T-helper 22 cell (primary cell): Measurements from ENCODE around the gene MAPK4.

Experiments
- DNase-seq: peaks from one replicate; pipeline ENCODE4 v3.0.0-alpha.2; 2020; ENCODE audit warnings: low read depth

Gene MAPK4

DNA sequence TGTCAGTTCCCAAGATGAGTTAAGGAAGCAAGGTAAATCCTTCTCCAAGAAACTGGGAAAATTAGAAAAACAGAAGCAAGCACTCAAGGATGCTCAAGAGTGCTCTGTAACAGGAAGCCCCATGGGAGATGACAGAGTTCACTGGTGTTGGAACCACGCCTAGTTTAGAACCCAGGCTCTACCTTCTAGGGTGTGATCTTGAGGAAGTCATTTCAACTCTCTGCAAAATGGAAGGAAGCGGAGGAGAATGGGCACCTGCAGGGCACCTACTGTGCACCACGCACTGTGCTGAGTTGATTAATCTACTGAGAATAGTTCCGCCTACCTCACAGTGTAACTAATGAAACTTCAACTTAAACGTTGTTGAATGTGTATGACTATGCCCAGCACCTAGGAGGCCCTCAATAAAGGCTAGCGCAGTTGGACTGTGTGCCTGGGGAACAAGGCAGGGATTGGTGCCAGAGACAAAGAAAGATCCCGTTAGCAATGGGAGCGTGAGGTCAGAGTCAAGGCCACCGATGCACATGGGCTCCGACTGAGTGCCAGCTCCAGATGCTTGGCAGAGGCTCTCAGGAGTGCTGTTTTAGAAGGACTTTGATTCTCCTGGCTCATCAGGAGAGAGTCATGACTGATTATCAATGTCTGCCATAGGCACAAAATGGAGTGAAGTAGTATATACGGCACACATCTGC is 93.7 kb downstream of the MAPK4 start:
- no peak for DNase-seq

DNA sequence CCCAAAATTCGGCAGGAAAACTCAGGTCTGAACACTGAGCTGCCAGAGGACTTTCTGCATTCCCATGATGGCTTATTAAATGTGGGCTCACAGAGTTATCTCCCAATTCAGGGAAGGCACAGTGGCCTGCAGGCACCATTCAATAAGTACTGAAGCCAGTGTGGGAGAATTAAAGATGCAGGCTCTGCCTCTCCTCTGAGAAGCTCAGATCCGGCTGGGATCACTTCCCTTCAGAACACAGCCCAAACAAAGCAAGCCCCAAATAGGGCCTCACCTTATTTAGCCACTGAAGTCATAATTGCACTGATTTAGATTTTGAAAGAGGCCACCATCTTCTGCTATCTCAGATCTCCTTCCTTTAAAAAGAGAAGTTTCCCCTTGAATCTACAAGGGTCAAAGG is 94.3 kb downstream of the MAPK4 start:
- no peak for DNase-seq

DNA sequence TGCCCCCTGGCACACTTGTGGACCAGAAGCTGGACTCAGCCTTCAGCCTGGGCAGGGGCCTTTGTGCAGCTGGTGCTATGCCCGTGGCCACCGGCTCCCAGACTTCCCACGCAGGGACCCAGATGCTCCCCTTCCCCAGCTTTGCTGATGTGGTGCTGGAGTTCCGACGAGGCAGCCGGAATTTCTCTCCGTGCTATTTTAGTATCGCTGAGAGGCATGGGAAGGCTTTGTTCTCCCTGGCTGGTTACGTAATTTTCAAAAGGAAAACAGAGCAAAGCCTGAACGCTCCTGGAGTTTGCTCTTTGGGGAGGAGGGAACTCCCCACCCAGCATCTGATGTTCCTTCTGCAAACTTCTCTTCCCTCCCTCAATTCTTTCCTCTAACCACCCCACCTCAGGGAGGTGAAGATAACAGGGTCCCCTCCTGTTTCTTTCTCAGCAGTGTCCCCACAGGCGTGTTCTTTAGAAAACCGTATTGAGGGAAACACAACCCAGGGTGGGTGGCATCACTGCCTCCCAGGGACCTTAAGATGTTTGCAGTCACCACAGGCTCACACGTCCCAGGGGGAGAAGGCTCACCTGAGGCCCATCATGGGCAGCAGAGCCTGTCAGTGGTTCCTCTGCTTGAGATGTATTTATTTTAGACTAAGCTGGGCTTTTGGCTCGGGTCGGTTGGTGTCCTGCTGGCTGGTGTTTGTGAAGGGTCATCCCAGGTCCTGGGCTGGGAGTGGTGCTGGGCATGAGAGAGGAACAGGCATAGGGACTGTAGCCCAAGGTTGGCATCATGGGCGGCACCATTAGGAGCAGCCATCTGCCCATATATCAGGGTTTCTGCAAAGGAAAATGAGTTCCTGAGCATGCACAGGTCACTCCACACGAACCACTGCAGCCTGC is 95.0 kb downstream of the MAPK4 start:
- no peak for DNase-seq

DNA sequence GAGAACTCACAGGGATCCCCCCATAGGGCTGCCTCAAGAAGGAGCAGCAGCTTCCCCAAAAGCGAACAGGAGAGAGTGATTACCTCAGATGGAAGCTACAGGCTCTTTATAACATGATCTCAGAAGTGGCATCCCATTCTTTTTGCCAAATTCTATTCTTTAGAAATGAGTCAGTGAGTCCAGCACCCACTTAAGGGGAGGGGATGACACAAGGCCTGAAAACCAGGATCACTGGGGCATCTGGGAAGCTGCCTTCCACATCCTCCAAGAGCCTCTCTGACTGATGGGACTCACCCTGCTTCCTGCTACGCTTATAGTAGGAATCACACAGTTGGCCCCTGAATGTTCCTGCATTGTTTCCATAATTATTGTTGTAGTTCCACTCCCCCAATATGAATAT is 96.5 kb downstream of the MAPK4 start:
- no peak for DNase-seq

DNA sequence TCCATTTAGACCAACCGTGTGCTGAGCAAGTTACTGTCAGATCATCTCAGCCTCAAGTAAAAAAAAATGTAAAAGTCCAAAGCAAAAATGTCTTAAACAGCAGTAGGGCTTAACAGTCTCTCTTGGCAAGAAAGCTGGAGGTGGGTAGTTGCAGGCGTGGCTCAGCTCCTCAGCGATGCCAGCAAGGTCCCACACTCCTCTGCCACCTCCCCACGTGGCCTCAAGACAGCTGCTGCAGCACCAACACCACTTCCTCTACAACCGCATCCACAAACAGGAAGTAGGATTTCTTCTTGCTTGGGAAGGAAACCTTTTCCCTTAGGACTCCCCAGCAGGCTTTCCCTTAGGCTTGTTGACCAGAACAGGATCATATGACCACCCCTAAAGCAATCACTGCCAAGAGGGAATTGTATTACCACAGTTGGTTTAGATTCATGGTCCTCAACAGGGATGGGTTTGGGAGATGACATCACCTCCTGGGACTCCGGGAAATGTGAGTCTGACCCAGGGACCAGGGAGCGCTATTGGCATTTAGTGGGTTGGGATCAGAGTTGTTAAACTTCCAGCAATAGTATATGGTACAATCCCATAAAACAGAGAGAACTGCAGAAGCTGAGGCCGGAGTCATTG is 97.1 kb downstream of the MAPK4 start:
- DNase-seq: no peak

GRCh38 chr18:50658601-50659000 is 98.7 kb downstream of the MAPK4 start:
- DNase-seq: no peak

- no peak for DNase-seq
Observed at GRCh38 chr18:50659091-50660003, 99.5 kb downstream of the MAPK4 start.

DNA sequence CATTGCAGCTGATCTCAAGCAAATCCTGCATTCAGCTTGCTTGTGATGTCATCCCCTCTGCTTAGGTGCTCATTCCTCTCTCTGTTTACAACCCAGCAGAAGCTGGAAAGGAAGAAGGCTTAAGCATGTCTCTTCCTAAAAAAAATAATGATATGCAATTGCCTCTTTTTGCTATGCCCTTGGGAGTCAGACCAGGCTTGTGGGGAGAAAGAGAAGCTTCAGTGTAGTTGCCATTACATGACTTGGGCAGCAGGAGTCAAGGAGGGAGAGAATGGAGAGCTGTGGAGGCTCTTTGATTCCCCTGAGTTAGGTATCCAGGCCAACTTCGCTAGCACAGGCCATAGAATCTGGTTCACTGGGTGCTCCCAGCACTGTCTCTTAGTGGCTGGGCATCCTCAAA is 101.1 kb downstream of the MAPK4 start:
- no peak for DNase-seq

GRCh38 chr18:50662177-50662576 is 102.3 kb downstream of the MAPK4 start:
- no peak for DNase-seq

GRCh38 chr18:50662775-50663383 is 103.0 kb downstream of the MAPK4 start:
- DNase-seq: no peak

GRCh38 chr18:50663626-50664441 is 103.9 kb downstream of the MAPK4 start:
- DNase-seq: no peak

- DNase-seq: no peak
Observed at GRCh38 chr18:50665015-50665414, 105.1 kb downstream of the MAPK4 start.

GRCh38 chr18:50665519-50665918 is 105.6 kb downstream of the MAPK4 start:
- DNase-seq: no peak

DNA sequence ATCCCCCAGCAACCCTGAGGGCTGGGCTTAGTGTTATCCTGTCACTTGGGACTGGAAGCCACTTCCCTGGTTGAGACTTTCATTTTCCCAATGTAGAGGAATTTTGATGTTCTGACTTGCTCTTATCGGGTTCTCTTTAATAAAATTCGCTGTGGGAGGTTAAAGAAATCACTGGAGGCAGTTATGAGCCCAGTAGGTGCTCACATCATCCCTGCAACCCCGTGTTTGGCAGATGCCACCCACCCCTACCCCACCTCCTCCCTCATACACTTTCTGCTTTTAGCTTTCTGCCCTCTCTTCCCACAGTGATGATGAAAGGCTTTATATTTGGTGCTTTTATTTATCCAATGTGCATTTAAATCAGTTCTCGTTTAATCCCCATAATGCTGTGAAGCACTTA is 106.6 kb downstream of the MAPK4 start:
- no peak for DNase-seq

DNA sequence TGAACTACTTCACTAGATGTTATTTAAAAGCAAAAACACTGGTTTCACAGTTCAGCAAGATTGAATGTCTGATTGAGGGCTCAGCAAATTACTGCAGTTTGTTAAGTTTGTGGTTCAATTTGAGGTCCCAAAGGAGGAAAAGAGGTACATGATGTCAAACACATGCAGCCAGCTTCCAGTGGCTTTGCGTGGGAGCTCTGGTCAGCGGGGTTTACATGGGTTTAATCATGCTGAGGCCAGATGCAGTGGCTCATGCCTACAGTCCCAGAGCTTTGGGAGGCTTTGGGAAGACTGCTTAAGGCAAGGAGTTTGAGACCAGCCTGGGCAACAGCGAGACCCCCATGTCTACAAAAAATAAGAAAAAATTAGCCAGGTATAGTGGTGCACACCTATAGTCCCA is 111.5 kb downstream of the MAPK4 start:
- DNase-seq: no peak

DNA sequence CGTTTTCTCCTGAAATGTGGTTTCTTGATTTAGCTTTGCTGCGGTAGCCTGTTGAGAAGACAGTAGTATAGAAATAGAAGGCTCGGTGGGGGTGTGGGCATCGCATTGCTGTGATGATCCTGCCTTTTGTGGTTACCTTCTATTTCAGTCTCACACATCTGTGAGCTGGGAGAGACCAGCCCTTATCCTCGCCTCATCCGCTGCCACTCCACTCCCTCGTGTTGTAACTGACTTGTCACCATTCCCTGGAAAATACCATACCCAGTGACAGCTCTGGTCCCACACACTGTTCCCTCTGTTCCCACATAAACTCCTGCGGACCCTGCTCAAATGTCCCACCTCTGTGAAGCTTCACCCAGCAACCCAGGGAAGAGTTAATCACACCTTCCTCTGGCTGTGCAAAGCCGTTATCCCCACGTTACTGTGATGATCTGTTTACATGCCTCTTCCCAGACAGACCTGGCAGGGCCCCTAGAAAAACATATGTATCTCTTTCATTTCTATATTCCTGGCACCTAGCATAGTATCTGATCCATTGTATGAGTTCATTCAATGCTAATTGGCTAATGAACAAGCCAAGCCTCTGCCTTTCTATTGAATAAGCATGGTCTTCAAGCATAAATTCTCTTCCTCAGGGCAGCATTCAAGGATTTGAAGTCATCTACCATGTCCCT is 114.6 kb downstream of the MAPK4 start:
- DNase-seq: no peak

DNA sequence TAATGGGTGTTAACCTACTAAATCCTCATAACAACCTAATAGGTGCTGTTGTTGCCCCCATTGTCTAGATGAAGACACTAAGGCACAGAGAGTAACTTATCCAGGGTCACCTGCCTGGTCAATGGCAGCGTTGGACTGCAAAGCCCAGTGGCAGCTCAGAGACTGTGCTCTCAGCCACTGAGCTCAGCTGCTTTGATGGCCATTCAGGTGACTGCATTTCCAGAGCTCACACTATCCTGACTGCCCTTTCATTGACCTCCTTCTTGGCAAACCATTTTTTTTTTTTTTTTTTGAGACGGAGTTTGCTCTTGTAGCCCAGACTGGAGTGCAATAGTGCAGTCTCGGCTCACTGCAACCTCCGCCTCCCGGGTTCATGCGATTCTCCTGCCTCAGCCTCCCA is 115.2 kb downstream of the MAPK4 start:
- DNase-seq: no peak

DNA sequence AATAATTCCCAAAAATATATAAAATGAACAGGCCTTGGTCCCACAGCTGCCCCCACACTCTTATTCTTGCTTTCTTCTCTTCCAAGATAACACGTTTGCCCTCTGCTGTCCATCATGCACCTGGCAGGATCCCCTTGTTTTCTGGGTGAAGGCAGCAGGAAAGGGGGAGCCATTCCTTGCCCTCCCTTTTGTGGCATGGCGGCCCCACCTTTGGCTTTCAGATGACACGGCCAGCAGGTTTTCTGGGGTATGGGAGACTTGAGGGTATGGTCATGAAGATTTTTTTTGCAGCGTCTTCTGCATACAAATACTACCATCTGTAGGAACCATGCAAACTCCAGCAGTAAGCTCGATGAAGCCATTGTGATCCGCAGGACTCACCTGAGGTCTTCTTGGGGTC is 118.8 kb downstream of the MAPK4 start:
- no peak for DNase-seq

GRCh38 chr18:50679056-50679455 is 119.2 kb downstream of the MAPK4 start:
- DNase-seq: no peak

DNA sequence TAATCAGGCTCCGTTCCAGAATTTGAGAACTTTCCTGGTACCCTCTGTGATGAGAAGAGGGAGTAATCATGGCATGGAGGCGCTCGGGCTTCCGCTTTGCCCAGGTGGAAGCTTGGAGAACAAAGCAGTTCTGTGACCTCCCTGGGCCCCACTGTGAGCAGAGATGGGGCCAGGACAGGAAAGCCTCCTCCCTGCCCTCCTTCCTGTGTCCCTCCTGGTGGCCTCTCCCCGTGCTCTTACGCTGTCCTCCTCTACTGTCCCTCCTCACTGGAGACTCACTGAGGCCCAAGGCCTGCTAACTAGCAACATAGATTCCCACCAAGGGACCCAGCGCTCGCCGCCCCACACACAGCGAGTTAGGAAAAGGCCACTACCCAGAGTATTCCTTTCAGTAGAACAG is 119.8 kb downstream of the MAPK4 start:
- no peak for DNase-seq
